Panc1 (cell line): Measurements from ENCODE around the gene ADPRH.

Experiments used
- CTCF ChIP-seq: fragments of 450-650 bp; IDR thresholded peaks from 2 replicates; pipeline ENCODE4 v1.5.1; 2017; ENCODE audit warnings: mild to moderate bottlenecking
- POLR2AphosphoS5 ChIP-seq: IDR thresholded peaks from 2 replicates; pipeline ENCODE4 v1.6.1; 2012; ENCODE audit warnings: mild to moderate bottlenecking, low read depth, low read length, moderate library complexity
- REST ChIP-seq, 2 experiments: IDR thresholded peaks; 2 replicates each; pipeline ENCODE4 v1.6.1; 2011 to 2012; ENCODE audit warnings: low read depth in 2 of 2, control low read depth in 1 of 2, low read length in 1 of 2, mild to moderate bottlenecking in 1 of 2, moderate library complexity in 1 of 2; ENCODE audit not compliant: insufficient read depth in 1 of 2
- SIN3A ChIP-seq: IDR thresholded peaks from 2 replicates; pipeline ENCODE4 v1.6.1; 2012; ENCODE audit warnings: low read depth, mild to moderate bottlenecking, low read length, moderate library complexity, borderline replicate concordance; ENCODE audit not compliant: insufficient read depth
- TCF7L2 ChIP-seq: IDR thresholded peaks from 2 replicates; pipeline ENCODE4 v1.6.1; 2011; ENCODE audit warnings: mild to moderate bottlenecking, low read depth, low read length, inconsistent platforms

GRCh38 chr3:119531151-119531550, 48.1 kb upstream of the ADPRH start:
- TF ChIP-seq CTCF (no peak), POLR2AphosphoS5 (no peak), TCF7L2 (no peak), REST (IDR thresholded peaks at IDR 0.05; ENCODE audit: insufficient read depth in 1 of 2, low read depth in 2 of 2, low read length in 1 of 2) (no peak), SIN3A (no peak)
